NCI-H526 (cell line): Measurements from ENCODE around the gene SHLD2.
"Not testable (repeated sequence)": the region's sequence is repeated elsewhere in the genome, so short reads cannot be mapped to it uniquely, and the experiment has no call there.

ENCODE experiments used
- DNase-seq, 2 experiments: peaks; one replicate each; lab custom pipeline; 2025; lab: John Stamatoyannopoulos, UW

The SHLD2 gene

DNA sequence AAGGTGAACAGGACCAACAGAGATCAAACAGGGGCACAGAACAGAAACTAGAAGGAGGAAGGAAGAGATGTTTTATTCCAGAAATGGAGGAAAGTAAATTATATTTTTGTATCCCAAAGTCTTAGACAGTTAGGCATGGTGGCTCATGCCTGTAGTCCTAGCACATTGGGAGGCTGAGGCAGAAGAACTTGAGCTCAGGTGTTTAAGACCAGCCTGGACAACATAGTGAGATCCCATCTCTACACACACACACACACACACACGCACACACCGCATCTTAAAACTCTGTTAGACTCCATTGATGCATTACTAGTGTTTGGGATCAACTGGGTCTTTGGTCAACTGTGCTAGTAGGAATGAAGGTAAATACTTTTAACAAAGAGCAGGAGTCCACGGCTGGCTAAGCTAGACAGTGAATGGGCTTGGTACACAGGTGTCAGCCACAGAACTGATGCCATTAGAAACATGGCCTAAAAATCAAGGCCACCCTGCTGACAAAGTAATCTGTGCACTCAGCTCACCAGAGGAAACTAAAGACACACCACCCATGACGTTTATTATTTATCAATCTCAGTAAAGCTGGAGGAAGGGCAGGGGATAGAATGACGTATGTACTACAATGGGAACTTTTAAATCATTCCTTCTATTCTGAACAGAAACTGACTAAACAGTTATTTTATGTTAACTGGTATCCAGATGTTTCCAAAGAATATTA, 11.3 kb upstream of the SHLD2 start:
- DNase-seq: not testable (repeated sequence)

DNA sequence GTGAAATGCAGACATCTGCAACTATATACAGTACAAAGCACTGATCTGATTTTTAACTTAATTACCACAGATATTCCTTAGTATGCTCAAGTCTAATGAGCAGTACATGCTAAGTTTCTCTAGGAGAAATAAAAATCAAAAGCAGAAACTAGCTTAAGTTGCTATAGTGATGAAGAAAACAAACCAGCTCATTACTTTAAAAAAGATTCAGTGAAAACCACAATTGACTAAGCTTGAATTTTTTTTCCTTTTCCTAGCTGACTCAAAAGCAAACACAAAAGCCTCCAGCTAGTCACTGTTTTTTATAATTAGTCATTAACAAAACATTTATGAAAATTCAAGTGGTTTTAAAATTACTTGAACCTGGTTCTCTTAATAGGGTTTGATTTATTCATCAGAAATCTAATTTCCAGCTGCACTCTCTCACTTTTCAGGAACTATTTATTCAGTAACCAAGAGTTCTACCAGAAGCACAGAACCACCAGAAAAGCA, 10.7 kb upstream of the SHLD2 start:
- DNase-seq: not testable (repeated sequence)

DNA sequence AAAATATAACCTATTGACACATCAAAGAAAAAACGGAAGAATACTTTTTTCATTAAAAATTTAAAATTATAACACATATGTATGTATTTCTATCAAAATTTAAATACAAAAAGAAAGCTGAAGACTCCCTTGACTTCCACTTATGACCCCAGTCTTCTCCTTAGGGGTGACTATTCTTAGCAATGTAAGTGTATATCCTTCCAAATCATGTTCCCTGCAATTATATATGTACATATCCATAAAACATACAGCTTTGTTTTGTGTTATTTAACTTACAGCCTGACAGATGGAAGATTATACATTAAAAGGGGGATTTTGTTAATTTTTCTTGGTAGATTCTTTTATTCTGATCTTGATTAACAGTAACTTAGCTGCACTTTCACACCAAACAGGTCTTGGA, 9.5 kb upstream of the SHLD2 start:
- DNase-seq: no peak

DNA sequence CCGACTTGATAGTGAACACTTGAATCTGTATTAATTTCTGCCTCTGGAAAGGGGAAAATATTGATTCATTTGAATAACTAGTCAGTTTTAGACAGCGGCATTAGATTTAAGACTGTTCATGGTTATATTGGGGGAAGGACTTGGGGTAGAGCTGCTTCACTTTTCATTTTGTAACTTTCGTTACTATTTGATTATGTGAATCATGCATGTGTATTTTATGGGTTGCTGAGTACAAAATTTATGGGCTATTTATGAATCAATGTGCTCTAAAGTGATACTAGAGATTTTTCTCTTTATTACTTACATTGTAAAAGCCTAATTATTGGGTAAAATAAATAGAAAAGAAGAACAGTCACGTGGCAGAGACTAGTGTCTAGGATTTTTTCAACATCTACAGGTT, 5.3 kb upstream of the SHLD2 start:
- DNase-seq: no peak

DNA sequence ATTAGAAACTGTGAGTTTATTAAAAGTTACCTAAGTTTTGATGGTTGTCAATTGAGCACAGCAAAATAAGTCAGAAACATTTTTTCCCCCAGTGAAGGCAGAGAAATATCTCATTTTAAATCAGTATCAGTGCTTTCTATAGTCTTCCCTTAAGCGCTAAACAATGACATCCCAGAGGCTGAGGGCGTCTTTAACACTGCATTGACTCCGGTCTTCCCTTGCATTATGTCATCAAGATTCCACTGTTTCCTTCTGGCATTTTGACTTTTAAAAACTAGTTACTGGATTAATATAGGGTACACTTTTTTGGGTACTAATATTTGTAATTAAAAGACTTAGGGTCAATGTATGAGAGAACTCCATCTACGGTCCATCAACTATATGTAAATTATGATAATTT, 4.2 kb upstream of the SHLD2 start:
- no peak for DNase-seq

DNA sequence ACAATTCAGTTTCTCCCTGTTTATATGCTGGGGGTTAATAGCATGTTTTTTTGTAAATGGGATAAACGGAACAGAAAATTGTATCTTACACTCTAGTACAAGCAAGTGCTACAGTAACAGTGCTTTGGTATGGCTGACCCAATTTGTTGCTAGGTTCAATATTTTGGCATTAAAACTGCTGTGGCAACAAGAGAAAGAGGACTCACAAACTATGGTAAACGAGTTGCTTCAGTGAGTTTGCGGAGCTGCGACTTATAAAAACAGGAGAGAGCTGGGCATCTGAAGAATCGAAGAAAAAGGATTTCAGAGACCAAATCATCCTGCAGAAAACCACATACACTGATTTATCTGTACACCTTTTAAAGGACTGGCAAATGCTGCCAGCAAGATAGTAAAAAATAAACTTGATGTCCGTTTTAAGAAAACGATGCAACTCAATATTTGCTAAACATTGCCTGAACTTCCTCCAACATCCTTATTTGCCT, 2.6 kb upstream of the SHLD2 start:
- DNase-seq: no peak

DNA sequence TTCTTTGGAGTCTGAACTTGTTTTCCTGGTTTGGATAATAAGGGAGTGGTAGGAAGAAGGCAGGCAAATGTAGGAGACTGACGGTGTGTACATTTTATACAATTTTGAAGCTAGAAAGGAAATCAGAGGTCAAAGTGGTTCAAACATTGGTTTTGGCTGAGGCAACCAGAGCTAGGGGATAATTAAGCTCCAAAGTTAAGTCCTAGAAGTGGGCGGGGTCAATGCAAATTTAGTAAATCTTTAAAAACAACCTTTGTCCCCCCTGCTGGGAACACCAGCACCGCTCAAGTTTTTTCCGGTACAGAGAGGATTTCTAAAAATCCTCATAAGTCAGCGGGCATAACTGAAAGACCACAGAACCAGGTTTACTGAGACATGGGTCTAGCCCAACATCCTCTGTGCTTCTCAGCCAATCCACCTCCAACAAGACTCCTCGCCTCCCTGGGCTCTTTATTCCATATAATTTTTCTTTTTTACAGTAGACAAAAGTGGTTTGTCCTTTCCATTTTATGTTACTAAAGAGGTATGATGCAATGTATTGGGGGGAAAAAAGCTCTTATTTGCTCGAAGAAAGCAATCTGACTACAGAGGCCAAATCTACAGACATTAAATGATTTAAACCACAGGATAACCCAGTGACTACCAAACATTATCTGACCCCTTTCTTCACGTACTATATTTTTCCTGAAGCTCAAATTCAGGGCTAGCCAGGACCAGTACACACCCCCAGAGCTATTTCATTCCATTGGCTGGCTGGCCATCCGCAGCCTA, 2.0 kb upstream of the SHLD2 start:
- DNase-seq: peak in 1 of 2 experiments; percentile 30

DNA sequence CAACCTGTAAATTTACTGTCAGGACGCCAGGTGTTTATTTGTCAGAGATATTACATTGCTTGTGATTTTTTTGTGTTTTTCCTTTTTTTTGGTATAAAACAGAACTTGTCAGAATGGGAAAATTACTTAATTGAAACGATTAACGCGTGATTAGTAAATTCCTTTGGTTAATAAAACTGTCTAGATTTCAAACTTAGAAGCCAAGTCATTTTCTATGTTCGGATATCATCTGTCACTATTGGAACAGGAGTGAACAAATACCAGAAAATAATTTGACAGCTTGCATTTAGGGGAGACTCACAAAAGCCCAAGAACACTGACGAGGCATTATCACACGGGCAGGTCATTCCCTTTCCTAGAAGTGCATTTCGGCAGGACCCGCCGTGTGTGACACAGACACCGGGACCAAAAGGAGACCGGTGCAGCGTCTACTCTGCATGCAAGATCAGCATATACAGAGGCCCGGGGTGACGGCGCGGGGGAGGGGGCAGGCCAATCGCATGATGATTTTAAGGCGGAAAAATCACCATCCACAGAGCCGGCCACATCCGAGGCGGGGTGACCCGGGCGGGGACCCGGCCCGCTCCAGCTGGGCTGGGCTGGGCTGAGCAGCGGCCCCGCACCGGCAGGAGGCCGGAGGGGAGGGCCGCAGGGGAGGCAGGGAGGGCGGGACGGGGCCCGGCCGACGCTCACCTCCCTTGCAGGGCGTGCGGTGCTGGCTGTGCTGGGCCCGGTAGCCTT, 1.2 kb upstream of the SHLD2 start:
- peak; percentile 19 to 55 for DNase-seq

DNA sequence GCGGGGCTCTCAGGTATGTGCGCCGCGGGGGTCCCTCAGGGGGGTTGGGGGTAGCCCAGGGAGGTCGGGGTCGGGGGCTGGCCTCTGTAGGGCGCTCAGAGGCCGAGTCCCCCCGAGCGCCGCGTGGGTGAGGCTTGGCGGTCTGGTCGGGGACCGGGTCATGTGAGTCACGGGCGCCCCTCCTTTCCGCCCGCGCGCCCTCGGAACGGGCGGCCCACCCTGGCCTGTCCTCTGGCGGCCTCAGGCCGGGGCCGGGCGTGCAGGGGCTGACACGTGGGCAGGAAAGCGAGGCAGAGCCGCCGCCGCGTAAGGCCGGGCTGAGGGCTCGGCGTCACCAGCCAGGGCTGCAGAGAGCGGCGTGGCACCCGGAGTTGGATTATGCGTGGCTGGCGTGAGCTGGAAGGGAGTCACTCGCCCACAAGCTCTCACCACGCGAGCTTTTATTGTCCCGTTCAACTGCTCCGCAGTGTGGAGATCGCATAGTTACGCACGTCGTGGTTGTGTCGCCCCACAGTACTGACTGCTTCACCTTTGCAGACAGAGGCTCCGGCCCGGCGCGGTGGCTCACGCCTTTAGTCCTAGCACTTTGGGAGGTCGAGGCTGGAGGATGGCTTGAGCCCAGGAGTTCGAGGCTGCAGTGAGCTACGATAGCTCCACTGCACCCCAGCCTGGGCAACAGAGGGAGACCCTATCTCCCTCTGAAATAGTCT, 385 bp downstream of the SHLD2 start:
- DNase-seq: peak; percentile 8 to 71

DNA sequence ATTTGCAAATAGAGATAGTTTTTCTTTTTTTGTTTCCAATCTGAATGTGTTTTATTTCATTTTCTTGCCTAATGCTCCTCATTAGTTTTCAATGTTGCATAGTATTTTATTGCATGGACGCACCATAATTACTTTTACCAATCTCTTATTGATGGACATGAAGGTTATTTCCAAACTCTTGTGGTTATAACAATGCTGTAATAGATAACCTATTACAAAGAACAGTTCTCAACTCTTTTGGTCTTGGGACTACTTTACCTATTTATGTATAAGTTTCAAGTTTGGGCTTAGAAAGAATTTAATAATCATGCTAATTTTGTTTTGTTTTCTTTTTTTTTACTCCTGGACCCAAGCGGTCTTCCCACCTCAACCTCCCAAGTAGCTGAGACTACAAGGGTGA, 7.0 kb downstream of the SHLD2 start:
- DNase-seq: no peak

DNA sequence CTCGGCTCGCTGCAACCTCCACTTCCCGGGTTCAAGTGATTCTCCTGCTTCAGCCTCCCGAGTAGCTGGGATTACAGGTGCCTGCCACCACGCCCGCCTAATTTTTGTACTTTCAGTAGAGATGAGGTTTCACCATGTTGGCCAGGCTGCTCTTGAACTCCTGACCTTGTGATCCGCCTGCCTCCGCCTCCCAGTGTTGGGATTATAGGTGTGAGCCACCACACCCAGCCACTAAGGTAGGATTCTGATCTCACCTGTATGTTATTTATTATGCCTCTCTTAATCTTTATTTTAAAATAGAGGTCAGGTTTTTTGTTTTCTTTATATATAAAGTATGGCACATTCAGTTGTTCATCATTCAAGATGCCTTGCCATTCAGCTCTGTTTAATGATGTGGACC, 9.7 kb downstream of the SHLD2 start:
- not testable (repeated sequence) for DNase-seq

DNA sequence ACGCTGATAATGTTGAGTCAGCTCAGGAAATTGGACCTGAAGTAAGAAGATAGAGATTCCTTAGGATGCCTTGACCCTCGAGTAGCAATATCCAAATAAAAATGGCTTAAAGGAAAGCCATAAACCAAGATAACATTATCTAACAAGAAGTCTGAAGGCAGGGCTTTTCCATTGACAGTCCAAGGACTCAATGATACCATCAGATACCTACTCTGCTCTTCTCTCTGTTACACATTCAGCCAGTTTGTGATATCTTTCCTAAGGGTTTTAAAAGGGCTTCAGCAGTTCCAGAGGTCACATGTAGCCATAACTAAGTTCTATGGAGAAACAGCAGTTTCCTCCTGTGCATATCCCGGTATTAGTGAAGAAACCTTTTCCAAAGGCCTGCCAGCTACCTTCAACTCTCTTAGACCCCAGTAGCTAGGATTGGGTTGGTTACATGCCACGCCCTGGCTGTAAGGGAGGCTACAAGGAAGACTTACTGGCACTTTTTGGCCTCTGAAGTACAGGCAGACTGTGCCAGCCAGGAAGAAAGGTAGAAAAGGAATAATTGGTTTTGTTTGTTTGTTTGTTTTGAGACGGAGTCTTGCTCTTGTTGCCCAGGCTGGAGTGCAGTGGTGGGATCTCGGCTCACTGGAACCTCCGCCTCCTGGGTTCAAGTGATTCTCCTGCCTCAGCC, 10.6 kb downstream of the SHLD2 start:
- no peak for DNase-seq

DNA sequence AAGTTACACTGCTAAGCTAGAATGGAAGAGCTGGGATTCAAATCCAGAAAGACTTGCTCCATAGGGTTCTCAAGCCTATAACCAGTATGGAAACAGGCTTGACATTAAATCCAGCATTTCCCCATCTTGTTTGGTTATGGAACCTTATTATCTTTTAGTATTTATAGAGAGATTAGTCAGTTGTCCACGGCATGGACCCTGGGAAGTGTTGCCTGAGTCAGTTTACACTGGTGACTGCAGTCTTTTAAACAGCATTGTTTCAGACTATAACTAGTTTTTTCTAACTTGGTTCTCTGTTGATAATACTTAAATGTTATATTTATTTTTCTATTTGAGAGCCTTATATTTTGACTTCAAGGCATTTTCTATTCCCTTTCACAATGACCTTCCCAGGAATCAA, 23.1 kb downstream of the SHLD2 start:
- DNase-seq: not testable (repeated sequence)

DNA sequence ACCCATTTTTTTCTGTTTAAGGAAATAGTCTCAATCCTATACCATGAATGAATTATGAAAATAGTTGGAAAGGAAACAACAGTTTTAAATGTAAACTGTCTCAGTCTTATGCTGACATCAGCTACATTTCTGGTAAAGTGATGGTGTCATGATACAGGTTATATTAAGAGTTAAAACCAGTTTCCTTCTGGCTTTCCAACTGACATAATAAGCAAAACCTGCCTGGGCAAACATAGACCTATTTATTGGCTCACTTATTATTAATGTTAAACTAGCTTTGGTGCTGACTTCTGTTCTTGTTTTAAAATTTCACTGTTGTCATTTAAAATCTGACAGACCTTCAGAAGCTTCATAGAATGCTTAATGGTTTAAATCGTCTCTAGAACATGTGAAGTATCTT, 24.0 kb downstream of the SHLD2 start:
- DNase-seq: not testable (repeated sequence)

DNA sequence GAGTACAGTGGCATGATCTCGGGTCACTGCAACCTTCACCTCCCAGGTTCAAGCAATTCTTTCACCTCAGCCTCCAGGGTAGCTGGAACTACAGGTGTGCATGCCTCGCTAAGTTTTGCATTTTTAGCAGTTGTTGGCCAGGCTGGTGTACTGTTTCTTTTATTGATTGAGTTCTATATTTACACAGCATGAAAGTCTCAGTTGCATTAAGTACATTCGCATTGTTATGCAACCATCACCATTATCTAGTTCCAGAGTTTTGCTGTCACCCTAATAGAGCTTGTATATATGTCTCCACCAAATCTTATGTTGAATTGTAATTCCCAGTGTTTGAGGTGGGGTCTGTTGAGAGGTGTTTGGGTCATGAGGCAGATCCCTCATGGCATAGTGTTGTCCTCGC, 28.3 kb downstream of the SHLD2 start:
- not testable (repeated sequence) for DNase-seq

DNA sequence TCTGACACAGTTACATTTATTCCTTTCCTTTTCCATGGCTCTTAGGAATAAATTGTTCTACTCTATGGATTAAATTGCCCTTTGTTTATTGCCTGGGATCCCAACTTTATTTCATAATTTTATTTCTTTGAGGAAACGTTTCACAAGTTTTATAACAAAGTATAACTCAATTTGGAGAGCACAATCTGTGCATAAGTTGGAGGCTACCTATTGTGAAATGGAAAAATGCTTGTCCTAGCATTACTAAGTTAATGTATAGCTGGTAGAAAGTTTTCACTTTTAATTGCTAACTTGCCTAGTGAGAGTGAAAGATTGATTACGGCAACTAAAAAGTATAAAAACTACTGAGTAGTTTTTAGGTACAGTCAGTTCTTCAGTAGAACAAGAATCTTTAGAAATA, 32.0 kb downstream of the SHLD2 start:
- not testable (repeated sequence) for DNase-seq

DNA sequence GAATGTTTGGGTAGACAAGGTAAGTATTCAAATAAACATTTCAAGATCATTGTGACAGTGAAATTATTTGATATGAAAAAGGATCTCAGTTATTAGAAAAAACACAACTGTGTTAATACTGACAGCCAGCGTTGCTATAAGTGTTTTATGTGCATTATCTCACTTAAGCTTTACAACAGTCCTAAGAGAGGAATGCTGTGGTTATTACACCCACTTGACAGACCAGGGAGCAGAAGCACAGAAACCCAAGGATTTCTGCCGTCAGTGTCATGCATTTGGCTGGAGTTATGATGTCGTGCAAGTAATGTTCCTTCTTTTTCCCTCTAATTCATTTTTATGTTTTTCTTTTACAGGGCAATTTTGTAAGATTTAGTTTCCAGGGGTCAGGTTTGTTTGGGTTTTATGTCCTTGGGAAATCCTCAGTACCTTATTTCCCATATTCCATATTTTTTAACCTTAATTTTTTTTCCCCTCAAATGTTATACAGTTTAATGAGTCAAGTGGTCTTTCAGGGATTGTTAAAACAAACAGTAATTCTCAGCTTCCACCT, 32.7 kb downstream of the SHLD2 start:
- not testable (repeated sequence) for DNase-seq

DNA sequence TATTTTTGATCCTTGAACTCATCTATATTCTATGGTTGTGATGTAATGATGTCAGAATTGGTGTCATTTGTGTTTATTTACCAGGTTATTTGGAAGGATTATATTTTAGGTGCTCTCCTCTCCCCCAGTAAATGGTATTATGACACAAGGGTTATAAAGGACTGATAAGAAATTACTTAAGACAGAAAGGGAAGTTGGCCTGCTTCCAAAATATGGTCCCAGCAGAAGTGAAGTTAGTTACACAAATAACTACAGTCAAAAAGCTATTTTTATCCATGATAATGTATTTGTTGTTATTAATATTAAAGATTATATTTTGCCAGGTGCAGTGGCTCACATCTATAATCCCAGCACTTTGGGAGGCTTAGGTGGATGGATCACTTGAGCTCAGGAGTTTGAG, 37.2 kb downstream of the SHLD2 start:
- not testable (repeated sequence) for DNase-seq

DNA sequence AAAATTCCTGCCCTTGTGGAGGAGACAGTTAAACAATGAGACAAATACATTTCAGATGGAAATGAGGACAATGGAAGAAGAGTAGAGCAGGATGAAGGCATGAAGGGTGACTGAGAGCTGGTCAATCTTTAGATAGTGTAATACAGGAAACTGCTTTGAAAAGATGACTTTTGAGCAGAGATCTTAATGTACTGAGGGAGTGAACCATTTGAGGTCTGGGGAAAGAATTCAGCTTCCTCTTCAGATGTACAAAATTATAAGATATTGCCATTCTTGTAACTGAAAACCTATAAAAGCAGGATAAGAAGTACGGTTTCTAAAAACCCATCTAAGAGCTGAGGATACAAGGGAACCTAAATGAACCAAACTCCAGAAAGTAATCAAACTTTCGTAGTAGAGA, 38.9 kb downstream of the SHLD2 start:
- DNase-seq: not testable (repeated sequence)

DNA sequence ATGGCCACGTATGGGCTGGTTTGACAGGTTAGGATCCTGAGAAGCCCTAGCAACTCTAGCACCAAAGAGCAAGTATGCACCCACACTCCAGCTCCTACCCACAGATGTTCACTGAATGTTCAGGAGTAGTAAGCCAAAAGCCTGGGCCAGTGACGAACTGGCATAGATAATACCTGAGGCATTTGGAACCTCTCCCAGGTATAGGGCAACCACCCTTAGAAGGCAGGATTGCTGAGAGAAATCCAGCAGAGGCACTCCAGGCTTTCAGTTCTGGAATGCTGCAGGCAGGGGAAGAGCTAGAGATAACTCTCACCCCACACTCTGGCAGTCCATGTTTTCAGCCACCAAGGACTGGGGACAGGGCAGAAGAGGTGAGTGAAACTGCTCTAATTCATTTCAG, 39.4 kb downstream of the SHLD2 start:
- DNase-seq: not testable (repeated sequence)

DNA sequence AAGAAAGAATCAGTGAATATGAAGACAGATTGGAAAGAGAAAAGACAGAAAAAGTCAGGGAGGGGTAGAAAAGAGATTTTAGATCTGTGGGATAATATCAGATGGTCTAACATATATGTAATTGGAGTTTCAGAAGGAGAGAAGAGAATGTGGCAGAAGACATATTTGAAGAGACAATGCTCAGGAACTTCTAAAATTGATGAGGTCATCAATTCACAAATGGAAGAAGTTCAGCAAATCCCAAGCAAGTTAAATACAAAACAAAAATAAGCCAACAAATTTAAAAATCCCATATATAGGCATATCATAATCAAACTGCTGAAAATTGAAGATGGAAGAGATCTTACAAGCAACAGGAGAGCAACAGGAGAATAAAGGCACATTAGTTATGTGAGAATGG, 42.5 kb downstream of the SHLD2 start:
- not testable (repeated sequence) for DNase-seq
